ENCODE results near the gene CHST11.

Gene CHST11

DNA sequence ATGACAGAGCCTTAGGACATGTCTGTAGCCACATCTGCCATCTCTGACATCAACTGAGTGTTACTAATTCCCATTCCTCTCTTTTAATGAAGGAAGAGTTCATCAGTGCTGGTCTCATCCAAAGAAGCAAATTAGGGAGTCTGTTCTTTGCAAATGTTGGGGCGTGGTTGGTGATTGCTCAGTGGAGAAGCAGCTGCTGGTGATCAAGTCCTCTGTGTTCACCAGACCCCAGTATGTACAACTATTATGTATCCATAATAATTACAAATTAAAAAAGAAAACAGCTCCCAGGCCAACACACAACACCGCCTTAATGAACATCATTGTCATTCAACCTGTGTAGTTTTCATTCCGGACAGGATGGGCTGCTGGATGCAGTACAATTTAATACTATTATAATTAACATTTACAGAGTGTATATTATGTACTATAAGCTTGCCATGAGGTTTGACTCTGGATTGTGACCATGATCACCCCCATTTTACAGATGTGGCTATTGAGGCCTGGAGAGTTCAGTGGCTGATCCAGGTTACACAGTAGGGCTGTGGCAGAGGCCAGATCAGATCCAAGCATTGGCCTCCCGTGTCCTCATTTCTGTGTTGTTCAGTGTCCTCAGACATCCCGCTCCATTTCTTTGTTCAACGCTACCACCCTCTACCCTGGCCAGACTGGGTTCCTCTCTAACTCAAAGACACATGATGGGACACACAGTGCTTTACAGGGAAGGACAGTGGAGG, 179.0 kb downstream of the CHST11 start:
- no peaks in the 10 kb centered on the region for H3K36me3 ChIP-seq (ENCODE audit: control insufficient read depth in 2 of 2, insufficient read depth in 2 of 2, low read length in 2 of 2)
- no peak overlapping the region for H3K4me3 ChIP-seq (ENCODE audit: low read length in 2 of 2)
- H3K27ac ChIP-seq (ENCODE audit: low read length): no peak overlapping the region
- no peaks in the 10 kb centered on the region for H3K4me1 ChIP-seq (ENCODE audit: control insufficient read depth, insufficient read depth, low read length)
- no peak overlapping the region for H3K9ac ChIP-seq (ENCODE audit: low read length in 2 of 2)
- no peaks in the 10 kb centered on the region for H3K27me3 ChIP-seq (ENCODE audit: control insufficient read depth in 1 of 2, insufficient read depth in 2 of 2, low read length in 2 of 2)
- no peaks in the 10 kb centered on the region for H3K9me3 ChIP-seq (ENCODE audit: control insufficient read depth in 2 of 2, low read length in 2 of 2)

DNA sequence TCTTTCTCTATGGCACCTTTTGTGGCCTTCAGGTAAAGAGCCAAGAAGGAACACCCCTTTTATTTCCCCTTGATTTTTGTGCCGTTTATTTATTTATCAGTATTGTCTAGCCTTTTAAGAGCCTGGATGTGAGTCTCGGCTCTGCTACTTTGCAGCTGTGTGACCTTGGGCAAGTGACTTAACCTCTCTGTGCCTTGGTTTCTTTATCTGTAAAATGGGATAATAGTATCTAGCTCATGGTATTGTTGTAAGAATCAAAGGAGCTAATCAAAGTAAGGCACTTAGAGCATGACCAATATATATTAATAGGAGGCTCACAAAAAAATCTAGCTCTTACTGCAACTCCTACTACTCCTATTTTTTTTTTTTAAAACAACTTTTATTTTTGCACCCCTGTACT, 179.7 kb downstream of the CHST11 start:
- no peaks in the 10 kb centered on the region for H3K9me3 ChIP-seq (ENCODE audit: control insufficient read depth in 2 of 2, low read length in 2 of 2)
- H3K27me3 ChIP-seq (ENCODE audit: control insufficient read depth in 1 of 2, insufficient read depth in 2 of 2, low read length in 2 of 2): no peaks in the 10 kb centered on the region
- no peak overlapping the region for H3K4me3 ChIP-seq (ENCODE audit: low read length in 2 of 2)
- no peaks in the 10 kb centered on the region for H3K4me1 ChIP-seq (ENCODE audit: control insufficient read depth, insufficient read depth, low read length)
- H3K36me3 ChIP-seq (ENCODE audit: control insufficient read depth in 2 of 2, insufficient read depth in 2 of 2, low read length in 2 of 2): no peaks in the 10 kb centered on the region
- H3K9ac ChIP-seq (ENCODE audit: low read length in 2 of 2): no peak overlapping the region
- H3K27ac ChIP-seq (ENCODE audit: low read length): no peak overlapping the region

DNA sequence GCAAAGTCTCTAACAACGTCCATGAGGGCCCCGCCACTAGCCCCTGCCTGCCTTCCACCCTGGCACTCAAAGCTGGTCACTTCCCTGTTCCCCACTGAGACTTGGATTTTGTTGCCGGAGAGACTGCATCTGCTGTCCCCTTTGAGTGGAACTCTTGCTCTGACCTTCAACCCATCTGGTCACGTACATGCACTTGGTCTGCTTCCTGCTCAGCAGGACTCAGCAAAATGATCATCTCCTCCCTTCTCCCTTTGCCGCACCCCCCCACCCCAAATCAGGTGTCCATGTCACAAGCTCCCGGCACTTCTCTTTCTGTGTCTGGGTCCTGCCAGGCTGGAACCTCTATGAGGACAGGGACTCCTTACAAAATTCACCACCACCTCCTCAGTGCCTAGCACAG, 180.9 kb downstream of the CHST11 start:
- H3K36me3 ChIP-seq (ENCODE audit: control insufficient read depth in 2 of 2, insufficient read depth in 2 of 2, low read length in 2 of 2): no peaks in the 10 kb centered on the region
- H3K4me1 ChIP-seq (ENCODE audit: control insufficient read depth, insufficient read depth, low read length): no peaks in the 10 kb centered on the region
- H3K9ac ChIP-seq (ENCODE audit: low read length in 2 of 2): no peak overlapping the region
- no peak overlapping the region for H3K4me3 ChIP-seq (ENCODE audit: low read length in 2 of 2)
- H3K9me3 ChIP-seq (ENCODE audit: control insufficient read depth in 2 of 2, low read length in 2 of 2): no peaks in the 10 kb centered on the region
- no peaks in the 10 kb centered on the region for H3K27me3 ChIP-seq (ENCODE audit: control insufficient read depth in 1 of 2, insufficient read depth in 2 of 2, low read length in 2 of 2)
- no peak overlapping the region for H3K27ac ChIP-seq (ENCODE audit: low read length)

DNA sequence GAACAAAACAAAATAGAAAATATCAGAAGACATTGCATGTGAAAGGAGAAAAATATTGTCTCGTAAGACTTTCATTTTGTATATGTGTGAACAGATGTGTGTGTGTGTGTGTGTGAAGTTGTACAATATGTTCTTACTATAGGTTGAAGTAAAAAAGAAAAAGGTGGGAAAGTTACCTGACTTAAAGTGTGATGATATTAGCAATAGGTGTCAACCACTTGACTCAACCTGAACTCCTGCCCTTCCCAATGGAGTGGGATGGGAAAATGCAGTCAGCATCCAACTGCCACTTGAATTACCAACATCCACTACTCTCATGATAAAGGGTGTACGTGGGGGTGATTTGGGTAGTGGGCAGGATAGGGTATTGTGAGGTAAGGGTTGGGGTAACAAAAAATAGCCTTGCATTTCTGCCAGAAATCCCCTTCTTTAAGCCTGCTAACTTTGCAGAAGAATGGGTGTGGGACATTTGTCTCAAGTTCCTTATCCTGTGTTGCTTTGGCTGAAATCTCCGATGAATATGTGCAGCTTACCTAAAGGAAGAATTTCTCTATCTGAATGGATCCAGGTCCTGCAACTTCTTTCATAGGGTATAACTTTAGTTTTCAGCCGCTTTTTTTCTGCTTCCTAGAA, 181.6 kb downstream of the CHST11 start:
- Histone ChIP-seq H3K27ac (ENCODE audit: low read length) (no peak overlapping the region), H3K27me3 (ENCODE audit: control insufficient read depth in 1 of 2, insufficient read depth in 2 of 2, low read length in 2 of 2) (no peaks in the 10 kb centered on the region), H3K4me1 (ENCODE audit: control insufficient read depth, insufficient read depth, low read length) (no peaks in the 10 kb centered on the region), H3K4me3 (ENCODE audit: low read length in 2 of 2) (no peak overlapping the region), H3K9ac (ENCODE audit: low read length in 2 of 2) (no peak overlapping the region), H3K9me3 (ENCODE audit: control insufficient read depth in 2 of 2, low read length in 2 of 2) (no peaks in the 10 kb centered on the region), H3K36me3 (ENCODE audit: control insufficient read depth in 2 of 2, insufficient read depth in 2 of 2, low read length in 2 of 2) (no peaks in the 10 kb centered on the region)

DNA sequence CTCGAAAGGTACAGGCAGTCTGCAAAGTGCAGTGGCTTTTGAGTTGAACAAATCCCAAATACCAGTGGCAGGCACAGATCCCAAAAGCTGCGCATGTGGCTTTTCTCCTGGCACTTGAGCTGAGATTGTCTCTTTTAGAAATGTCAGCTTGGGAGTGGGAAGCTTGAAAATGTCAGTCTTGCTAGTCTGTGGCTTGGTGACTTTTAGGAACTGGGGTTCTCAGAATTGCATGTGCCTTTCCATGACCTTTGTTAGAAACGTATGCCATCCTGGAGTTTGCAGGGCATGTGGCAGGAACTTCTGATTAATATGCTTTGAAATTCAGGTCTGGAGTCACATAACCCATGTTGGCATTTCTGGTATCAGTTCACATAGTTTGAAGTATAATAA, 182.1 kb downstream of the CHST11 start:
- Histone ChIP-seq H3K4me3 (ENCODE audit: low read length in 2 of 2) (no peak overlapping the region), H3K36me3 (ENCODE audit: control insufficient read depth in 2 of 2, insufficient read depth in 2 of 2, low read length in 2 of 2) (no peaks in the 10 kb centered on the region), H3K27ac (ENCODE audit: low read length) (no peak overlapping the region), H3K9ac (ENCODE audit: low read length in 2 of 2) (no peak overlapping the region), H3K4me1 (ENCODE audit: control insufficient read depth, insufficient read depth, low read length) (peaks cover under 1% of the 10 kb centered on the region), H3K27me3 (ENCODE audit: control insufficient read depth in 1 of 2, insufficient read depth in 2 of 2, low read length in 2 of 2) (no peaks in the 10 kb centered on the region), H3K9me3 (ENCODE audit: control insufficient read depth in 2 of 2, low read length in 2 of 2) (no peaks in the 10 kb centered on the region)

DNA sequence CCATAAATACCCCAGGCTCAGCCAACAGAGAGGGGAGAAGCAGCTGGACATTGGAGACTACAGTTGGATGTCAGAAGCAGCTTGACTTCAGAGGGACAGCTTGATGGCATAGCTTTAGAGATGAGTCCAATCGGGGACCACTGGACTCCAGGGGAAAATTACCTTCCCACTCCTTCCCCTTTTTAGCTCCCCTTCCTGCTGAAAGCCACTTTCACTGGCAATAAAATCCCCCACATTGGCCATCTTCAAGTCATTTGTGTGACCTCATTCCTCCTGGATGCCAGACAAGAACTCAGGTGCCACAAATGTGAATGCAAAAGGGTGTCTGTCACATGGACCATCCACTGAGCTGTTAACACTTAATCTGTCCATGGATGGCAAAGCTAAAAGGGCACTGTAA, 184.2 kb downstream of the CHST11 start:
- Histone ChIP-seq H3K9me3 (ENCODE audit: control insufficient read depth in 2 of 2, low read length in 2 of 2) (no peaks in the 10 kb centered on the region), H3K36me3 (ENCODE audit: control insufficient read depth in 2 of 2, insufficient read depth in 2 of 2, low read length in 2 of 2) (no peaks in the 10 kb centered on the region), H3K27ac (ENCODE audit: low read length) (no peak overlapping the region), H3K4me1 (ENCODE audit: control insufficient read depth, insufficient read depth, low read length) (peaks cover 7% of the 10 kb centered on the region), H3K27me3 (ENCODE audit: control insufficient read depth in 1 of 2, insufficient read depth in 2 of 2, low read length in 2 of 2) (no peaks in the 10 kb centered on the region), H3K4me3 (ENCODE audit: low read length in 2 of 2) (no peak overlapping the region), H3K9ac (ENCODE audit: low read length in 2 of 2) (no peak overlapping the region)

DNA sequence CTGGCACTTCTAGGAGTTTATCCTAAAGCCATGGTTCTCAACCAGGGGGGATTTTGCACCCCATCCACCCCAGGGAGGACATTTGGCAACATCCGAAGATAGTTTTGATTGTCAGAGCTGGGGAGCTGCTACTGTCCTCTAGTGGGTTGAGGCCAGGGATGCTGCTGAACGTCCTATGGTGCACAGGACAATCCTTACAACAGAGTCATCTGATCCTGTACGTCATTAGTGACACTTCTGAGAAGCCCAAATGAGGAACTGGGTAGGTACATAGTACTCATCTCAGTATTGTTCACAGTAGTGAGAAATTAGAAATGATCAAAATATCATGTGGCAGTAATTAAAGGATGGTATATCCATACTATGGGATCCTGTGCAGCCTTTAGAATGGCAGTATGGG, 185.1 kb downstream of the CHST11 start:
- H3K4me1 ChIP-seq (ENCODE audit: control insufficient read depth, insufficient read depth, low read length): peaks cover 7% of the 10 kb centered on the region

DNA sequence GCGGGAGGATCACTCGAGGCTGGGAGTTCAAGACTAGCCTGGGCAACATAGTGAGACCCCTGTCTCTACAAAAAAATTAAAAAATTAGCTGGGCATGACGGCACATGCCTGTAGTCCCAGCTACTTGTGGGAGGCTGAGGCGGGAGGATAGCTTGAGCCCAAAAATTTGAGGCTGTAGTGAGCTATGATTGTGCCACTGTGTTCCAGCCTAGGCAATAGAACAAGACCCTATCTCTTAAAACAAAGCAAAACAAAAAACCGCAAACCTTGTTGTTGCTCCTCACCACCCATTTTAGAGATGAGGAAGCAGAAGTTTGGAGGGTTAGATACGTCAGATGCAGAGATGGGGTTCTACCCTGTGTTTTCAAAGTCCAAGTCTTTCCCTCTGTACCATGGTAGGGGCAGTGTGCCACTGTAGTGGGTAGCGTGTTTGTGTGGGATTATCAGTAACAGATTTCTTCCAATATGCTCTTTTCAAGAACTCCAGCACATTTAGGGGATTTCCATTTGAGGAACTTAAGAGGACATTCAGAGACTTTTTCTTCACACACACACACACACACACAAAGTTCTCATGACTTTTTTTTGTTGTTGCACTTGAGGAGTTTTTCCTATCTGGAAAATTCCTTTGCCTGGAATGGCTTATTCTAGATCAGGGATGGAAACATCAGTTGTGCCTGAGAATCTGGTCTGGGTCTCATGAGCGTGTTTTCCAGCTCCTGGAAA, 186.5 kb downstream of the CHST11 start:
- Histone ChIP-seq H3K4me3 (ENCODE audit: low read length in 2 of 2) (no peak overlapping the region), H3K36me3 (ENCODE audit: control insufficient read depth in 2 of 2, insufficient read depth in 2 of 2, low read length in 2 of 2) (no peaks in the 10 kb centered on the region), H3K4me1 (ENCODE audit: control insufficient read depth, insufficient read depth, low read length) (peaks cover 7% of the 10 kb centered on the region), H3K9me3 (ENCODE audit: control insufficient read depth in 2 of 2, low read length in 2 of 2) (no peaks in the 10 kb centered on the region), H3K27ac (ENCODE audit: low read length) (no peak overlapping the region), H3K27me3 (ENCODE audit: control insufficient read depth in 1 of 2, insufficient read depth in 2 of 2, low read length in 2 of 2) (no peaks in the 10 kb centered on the region), H3K9ac (ENCODE audit: low read length in 2 of 2) (no peak overlapping the region)

More for the DNA sequence above, 185.1 kb downstream of the CHST11 start:
- Histone ChIP-seq H3K4me3 (ENCODE audit: low read length in 2 of 2) (no peak overlapping the region), H3K9me3 (ENCODE audit: control insufficient read depth in 2 of 2, low read length in 2 of 2) (no peaks in the 10 kb centered on the region), H3K27me3 (ENCODE audit: control insufficient read depth in 1 of 2, insufficient read depth in 2 of 2, low read length in 2 of 2) (no peaks in the 10 kb centered on the region), H3K27ac (ENCODE audit: low read length) (no peak overlapping the region), H3K36me3 (ENCODE audit: control insufficient read depth in 2 of 2, insufficient read depth in 2 of 2, low read length in 2 of 2) (no peaks in the 10 kb centered on the region), H3K9ac (ENCODE audit: low read length in 2 of 2) (no peak overlapping the region)

DNA sequence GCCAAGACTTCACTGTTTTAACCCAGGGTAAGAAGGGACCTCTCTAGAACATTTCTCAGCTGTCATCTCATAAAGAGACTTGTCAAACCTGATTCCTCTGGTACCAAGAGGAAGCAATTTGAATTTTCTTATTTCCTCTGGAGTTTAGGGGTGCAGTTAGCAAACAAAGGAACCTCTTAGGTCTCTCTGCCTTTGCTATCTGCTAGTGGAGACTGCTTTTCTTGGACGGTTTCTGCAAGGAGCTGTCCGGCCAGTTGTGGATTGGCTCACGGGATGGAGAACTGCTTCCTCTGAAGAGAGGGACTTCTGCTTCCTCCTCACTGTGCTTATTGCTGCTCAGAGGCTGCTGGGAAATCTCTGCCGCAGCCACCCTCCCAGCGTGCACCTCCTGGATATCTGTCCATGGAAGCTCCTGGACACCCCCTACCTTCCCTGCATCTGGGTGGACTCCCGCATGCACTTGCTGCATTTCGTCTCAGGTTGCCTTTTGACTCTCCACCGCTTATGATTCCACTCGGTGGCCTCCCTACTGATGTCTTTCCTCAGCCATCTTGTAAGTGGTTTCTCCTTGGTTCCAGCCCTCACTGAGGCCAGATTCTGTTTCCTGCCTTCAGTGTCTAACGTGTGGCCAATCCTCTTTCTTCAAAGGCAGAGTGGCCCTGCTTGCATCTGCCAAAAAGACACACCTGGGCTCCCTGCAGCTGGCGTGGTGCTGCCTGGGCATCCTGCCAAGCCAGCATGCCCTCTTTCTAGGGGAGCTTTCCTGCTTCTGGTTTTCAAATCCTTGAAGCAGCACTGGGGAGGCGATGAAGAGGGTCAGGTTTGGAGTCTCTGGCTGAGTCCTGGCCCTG, 187.3 kb downstream of the CHST11 start:
- Histone ChIP-seq H3K9ac (ENCODE audit: low read length in 2 of 2) (no peak overlapping the region), H3K27me3 (ENCODE audit: control insufficient read depth in 1 of 2, insufficient read depth in 2 of 2, low read length in 2 of 2) (no peaks in the 10 kb centered on the region), H3K4me1 (ENCODE audit: control insufficient read depth, insufficient read depth, low read length) (peaks cover 7% of the 10 kb centered on the region), H3K9me3 (ENCODE audit: control insufficient read depth in 2 of 2, low read length in 2 of 2) (no peaks in the 10 kb centered on the region), H3K4me3 (ENCODE audit: low read length in 2 of 2) (no peak overlapping the region), H3K36me3 (ENCODE audit: control insufficient read depth in 2 of 2, insufficient read depth in 2 of 2, low read length in 2 of 2) (no peaks in the 10 kb centered on the region), H3K27ac (ENCODE audit: low read length) (no peak overlapping the region)

DNA sequence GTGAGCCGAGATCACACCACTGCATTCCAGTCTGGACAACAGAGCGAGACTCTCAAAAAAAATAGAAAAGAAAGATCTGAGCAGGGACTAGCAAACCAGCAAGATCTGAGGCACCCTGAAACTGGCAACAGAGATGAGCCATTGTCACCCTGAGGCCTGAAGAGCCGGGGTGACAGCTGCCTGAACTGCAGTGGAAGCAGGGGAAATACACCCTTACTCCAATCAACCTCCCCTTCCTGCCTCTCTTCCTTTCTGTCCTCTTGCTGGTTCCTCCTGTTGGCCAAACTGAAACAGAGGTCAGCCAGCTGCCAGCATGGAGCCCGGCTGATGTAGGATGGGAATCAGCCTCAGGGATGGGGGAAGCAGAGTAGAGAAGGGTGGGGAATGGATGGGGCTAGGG, 192.0 kb downstream of the CHST11 start:
- H3K9ac ChIP-seq (ENCODE audit: low read length in 2 of 2): no peak overlapping the region
- no peak overlapping the region for H3K4me3 ChIP-seq (ENCODE audit: low read length in 2 of 2)
- peaks cover 9% of the 10 kb centered on the region for H3K4me1 ChIP-seq (ENCODE audit: control insufficient read depth, insufficient read depth, low read length)
- H3K36me3 ChIP-seq (ENCODE audit: control insufficient read depth in 2 of 2, insufficient read depth in 2 of 2, low read length in 2 of 2): no peaks in the 10 kb centered on the region
- H3K27ac ChIP-seq (ENCODE audit: low read length): no peak overlapping the region
- no peaks in the 10 kb centered on the region for H3K9me3 ChIP-seq (ENCODE audit: control insufficient read depth in 2 of 2, low read length in 2 of 2)
- no peaks in the 10 kb centered on the region for H3K27me3 ChIP-seq (ENCODE audit: control insufficient read depth in 1 of 2, insufficient read depth in 2 of 2, low read length in 2 of 2)

Data from stomach smooth muscle (tissue), 2 donors.